Measurements from ENCODE around the gene ARID5A. TPM values are rescaled to one million over a fixed set of nuclear protein-coding genes. Genes with fewer than 3 reads are reported as not detected.

Gene ARID5A
- polyA plus RNA-seq, 1 donor from 2014 or later: not detected

GRCh38 chr2:96537066-96537733 is 648 bp downstream of the ARID5A start:
- no peaks in the 10 kb centered on the region for H3K9me3 ChIP-seq (ENCODE audit: low read length)
- H4K20me1 ChIP-seq (ENCODE audit: insufficient read depth): no peaks in the 10 kb centered on the region
- peak overlapping the region; percentile 82 for H3K4me2 ChIP-seq (ENCODE audit: low read length)
- H3K27me3 ChIP-seq (ENCODE audit: insufficient read depth, low read depth, low read length): peaks cover 37% of the 10 kb centered on the region
- H3K9ac ChIP-seq (ENCODE audit: low read length): no peak overlapping the region
- H3K36me3 ChIP-seq (ENCODE audit: insufficient read depth, low read length): no peaks in the 10 kb centered on the region
- TF ChIP-seq RAD21 (conservative IDR thresholded peaks at IDR 0.05) (no peak), EZH2 (IDR thresholded peaks at IDR 0.05; ENCODE audit: borderline replicate concordance, insufficient read depth, low read length, poor library complexity, severe bottlenecking) (peak; percentile 69), CTCF (IDR thresholded peaks at IDR 0.05; ENCODE audit: poor library complexity, severe bottlenecking) (no peak), REST (IDR thresholded peaks at IDR 0.05; ENCODE audit: borderline replicate concordance) (no peak), SMC3 (conservative IDR thresholded peaks at IDR 0.05; ENCODE audit: poor library complexity) (no peak), POLR2AphosphoS5 (IDR thresholded peaks at IDR 0.05) (no peak), EP300 (conservative IDR thresholded peaks at IDR 0.05; ENCODE audit: poor library complexity, severe bottlenecking) (no peak), MXI1 (conservative IDR thresholded peaks at IDR 0.05; ENCODE audit: poor library complexity, severe bottlenecking) (peak; percentile 10), TAF1 (IDR thresholded peaks at IDR 0.05; ENCODE audit: low read depth) (no peak)
- no peaks in the 10 kb centered on the region for H3K9me2 ChIP-seq (ENCODE audit: insufficient read depth, low read length)
- H2AFZ ChIP-seq (ENCODE audit: low read depth, low read length): no peak overlapping the region
- H3K4me3 ChIP-seq (ENCODE audit: low read length): peak overlapping the region; percentile 73
- no peaks in the 10 kb centered on the region for H3F3A ChIP-seq (ENCODE audit: insufficient read depth, low read length, poor library complexity, severe bottlenecking)
- no peak overlapping the region for H3K27ac ChIP-seq (ENCODE audit: low read length)
- no peaks in the 10 kb centered on the region for H3K79me2 ChIP-seq (replicated peaks; ENCODE audit: insufficient read depth, low read length)

- no peaks in the 10 kb centered on the region for H3K9me2 ChIP-seq (ENCODE audit: insufficient read depth, low read length)
- H3K27me3 ChIP-seq (ENCODE audit: insufficient read depth, low read depth, low read length): peaks cover 37% of the 10 kb centered on the region
- no peaks in the 10 kb centered on the region for H3F3A ChIP-seq (ENCODE audit: insufficient read depth, low read length, poor library complexity, severe bottlenecking)
- no peaks in the 10 kb centered on the region for H3K79me2 ChIP-seq (replicated peaks; ENCODE audit: insufficient read depth, low read length)
- no peaks in the 10 kb centered on the region for H3K36me3 ChIP-seq (ENCODE audit: insufficient read depth, low read length)
- H3K9ac ChIP-seq (ENCODE audit: low read length): no peak overlapping the region
- no peak overlapping the region for H3K4me2 ChIP-seq (ENCODE audit: low read length)
- no peak overlapping the region for H3K27ac ChIP-seq (ENCODE audit: low read length)
- no peaks in the 10 kb centered on the region for H3K9me3 ChIP-seq (ENCODE audit: low read length)
- H4K20me1 ChIP-seq (ENCODE audit: insufficient read depth): no peaks in the 10 kb centered on the region
- TF ChIP-seq MXI1 (conservative IDR thresholded peaks at IDR 0.05; ENCODE audit: poor library complexity, severe bottlenecking) (no peak), REST (IDR thresholded peaks at IDR 0.05; ENCODE audit: borderline replicate concordance) (no peak), EZH2 (IDR thresholded peaks at IDR 0.05; ENCODE audit: borderline replicate concordance, insufficient read depth, low read length, poor library complexity, severe bottlenecking) (no peak), TAF1 (IDR thresholded peaks at IDR 0.05; ENCODE audit: low read depth) (no peak), SMC3 (conservative IDR thresholded peaks at IDR 0.05; ENCODE audit: poor library complexity) (no peak), CTCF (IDR thresholded peaks at IDR 0.05; ENCODE audit: poor library complexity, severe bottlenecking) (no peak), POLR2AphosphoS5 (IDR thresholded peaks at IDR 0.05) (no peak), RAD21 (conservative IDR thresholded peaks at IDR 0.05) (no peak)
- no peak overlapping the region for H2AFZ ChIP-seq (ENCODE audit: low read depth, low read length)
- peak overlapping the region; percentile 73 for H3K4me3 ChIP-seq (ENCODE audit: low read length)
Observed at GRCh38 chr2:96537734-96538486, 1.4 kb downstream of the ARID5A start.
